GM21367 (cell line): ENCODE data around the gene FOCAD.
A peak's percentile ranks its signal among the peaks of the same experiment; 100 is the strongest.
"Not testable (repeated sequence)": the region's sequence is repeated elsewhere in the genome, so short reads cannot be mapped to it uniquely, and the experiment has no call there.

Experiments
- ATAC-seq: cut with Tn5 transposase; IDR thresholded peaks from one replicate; pipeline ENCODE4 v1.9.1; 2021; ENCODE audit not compliant: unreplicated experiment

FOCAD gene

DNA sequence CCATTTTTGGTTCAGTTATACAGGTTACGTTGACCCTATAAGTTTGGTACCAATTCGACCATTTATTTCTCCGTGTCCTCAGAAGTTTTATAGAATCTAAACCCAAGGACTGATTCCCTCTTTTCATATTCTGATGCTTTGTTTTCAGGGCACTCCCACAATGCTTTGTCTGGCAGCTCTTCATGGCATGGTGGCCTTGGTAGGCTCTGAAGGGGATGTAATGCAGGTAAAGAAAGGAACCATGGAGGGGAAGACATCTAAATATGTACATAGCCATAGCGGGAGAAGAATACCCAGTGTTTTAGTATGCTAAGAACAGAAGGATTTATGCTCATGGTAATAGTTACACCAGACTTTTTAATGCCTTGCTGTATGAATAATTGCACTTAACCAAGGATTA lies 264.6 kb downstream of the FOCAD start:
- no peak for ATAC-seq

DNA sequence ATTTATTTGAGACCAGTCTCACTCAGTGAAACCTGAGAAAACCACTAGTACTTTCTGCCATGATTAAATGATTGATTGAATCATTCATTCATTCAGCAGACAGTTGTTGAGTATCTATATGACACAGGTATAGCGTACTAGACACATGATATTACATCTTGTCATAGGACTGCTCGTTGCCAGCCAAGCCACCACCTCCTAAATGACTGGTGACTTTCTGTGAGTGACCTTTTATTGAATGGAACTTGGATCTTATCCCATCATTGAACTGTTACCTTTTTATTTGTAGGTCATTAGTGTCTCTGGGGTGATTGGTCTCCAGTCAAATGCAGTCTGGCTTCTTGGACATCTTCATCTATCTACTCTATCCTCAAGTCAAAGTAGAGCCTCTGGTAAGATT lies 266.6 kb downstream of the FOCAD start:
- no peak for ATAC-seq

DNA sequence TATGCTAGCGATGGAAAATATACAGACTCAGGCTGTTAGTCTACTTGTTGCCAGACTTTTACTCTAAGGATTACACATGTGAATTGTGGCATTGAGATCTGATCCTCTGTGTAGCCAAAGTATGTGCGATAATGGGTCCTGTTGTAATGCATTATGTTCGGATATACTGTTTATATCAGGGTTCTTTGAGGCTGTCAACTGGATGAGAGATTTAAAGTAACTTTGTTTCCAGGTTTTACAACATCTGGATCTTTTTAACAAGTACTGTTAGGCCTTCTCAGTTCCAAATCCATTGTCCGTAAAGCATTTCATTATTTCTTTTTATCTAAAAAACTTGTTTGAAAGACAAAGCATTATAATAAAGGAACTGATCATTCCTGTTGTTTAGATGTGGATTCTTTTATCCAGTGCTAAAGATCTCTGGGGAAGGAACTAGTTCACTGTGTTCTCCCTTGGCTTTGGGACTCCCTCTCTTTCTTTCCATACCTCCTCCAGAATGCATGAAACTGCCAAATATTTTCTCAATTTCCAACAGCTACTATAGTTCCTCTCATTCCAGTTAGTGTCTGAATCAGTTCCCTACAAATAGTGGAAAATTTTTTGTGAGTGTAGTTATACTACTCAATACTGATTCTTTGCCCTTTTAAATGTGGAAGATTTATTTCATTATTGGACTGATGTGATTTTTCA lies 278.6 kb downstream of the FOCAD start:
- ATAC-seq, result no peak

DNA sequence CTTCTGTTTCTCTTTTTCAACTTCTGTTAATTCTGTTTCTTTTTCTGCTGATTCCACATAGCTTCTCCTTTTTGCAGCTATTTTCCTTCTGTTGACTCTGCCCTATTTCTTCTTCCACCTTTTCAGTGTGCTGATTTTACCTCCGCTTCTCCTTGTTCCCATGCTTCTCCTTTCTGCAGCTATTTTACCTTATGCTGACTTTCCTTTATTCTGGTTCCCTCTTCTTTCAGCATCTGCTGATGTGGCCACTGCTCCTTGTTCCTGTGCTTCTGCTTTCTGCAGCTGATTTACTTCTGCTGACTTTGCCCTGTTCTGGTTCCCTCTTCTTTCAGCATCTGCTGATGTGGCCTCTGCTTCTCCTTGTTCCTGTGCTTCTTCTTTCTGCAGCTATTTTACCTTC lies 288.6 kb downstream of the FOCAD start:
- no peak for ATAC-seq

- not testable (repeated sequence) for ATAC-seq
Observed at GRCh38 chr9:20973246-20973947, 289.3 kb downstream of the FOCAD start.

- ATAC-seq, result not testable (repeated sequence)
Observed at GRCh38 chr9:20974191-20974938, 290.3 kb downstream of the FOCAD start.

DNA sequence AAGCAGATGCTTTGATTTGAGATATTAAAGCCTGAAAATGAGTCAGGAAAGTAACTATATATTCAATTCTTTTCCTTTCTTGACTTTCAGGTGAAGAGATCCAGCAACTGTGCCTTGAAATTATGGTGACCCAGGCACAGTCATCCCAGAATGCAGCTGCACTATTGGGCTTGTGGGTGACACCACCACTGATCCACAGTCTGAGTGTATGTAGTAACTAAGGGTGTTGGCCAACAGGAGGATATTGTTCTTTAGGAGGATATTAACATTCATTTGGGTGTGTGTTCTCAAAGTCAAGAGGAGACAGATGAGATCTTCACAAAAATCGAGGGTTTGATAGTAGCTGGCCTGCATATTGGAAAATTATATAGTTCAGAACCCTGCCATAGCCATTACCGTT lies 294.2 kb downstream of the FOCAD start:
- no peak for ATAC-seq

- ATAC-seq, result peak; percentile 69
Observed at GRCh38 chr9:20980832-20981455, 296.9 kb downstream of the FOCAD start.

- ATAC-seq, result no peak
Observed at GRCh38 chr9:20981486-20981885, 297.4 kb downstream of the FOCAD start.

DNA sequence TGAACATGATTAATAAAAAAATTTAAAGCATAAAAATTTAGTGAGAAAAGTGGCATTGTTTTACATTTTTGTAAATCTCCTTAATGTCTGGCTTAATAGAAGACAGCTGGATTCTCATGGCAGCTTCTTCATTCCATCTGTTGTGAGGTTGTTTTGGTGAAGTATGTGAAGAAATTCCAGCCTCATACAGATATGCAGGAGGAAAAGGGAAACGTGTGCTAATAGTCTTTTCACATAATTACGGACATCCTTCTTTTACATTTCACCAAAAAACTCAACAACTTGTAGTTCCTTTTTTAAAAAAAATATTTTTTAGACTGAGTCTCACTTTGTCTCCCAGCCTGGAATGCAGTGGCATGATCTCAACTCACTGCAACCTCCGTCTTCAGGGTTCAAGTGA lies 300.4 kb downstream of the FOCAD start:
- ATAC-seq, result no peak

- no peak for ATAC-seq
Observed at GRCh38 chr9:20985851-20986600, 302.0 kb downstream of the FOCAD start.

- ATAC-seq, result no peak
Observed at GRCh38 chr9:20987521-20987920, 303.5 kb downstream of the FOCAD start.

GRCh38 chr9:20988061-20988460 lies 304.0 kb downstream of the FOCAD start:
- no peak for ATAC-seq

- no peak for ATAC-seq
Observed at GRCh38 chr9:20988671-20989315, 304.7 kb downstream of the FOCAD start.

GRCh38 chr9:20989923-20990341 lies 305.9 kb downstream of the FOCAD start:
- no peak for ATAC-seq

DNA sequence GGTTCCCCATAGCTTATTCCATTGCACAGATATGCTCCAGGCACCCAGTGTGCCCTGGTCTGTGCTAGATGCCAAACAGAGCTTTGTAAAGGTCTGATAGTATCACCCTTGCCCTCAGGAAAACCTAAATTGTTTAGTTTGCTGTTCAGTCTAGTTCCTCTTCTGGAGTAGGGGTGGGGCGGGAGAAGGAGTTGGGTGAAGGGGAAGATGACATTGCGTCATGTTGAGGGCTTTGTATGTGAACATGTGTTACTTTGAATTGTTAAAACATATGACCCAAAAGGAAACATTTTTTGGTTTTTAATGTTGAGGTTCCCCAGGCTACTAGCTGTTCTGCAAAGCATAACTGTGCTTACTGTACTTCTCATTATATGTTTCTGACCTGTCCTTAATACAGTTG lies 306.8 kb downstream of the FOCAD start:
- ATAC-seq, result no peak

GRCh38 chr9:20994486-20994885 lies 310.4 kb downstream of the FOCAD start:
- no peak for ATAC-seq

GRCh38 chr9:20995616-20996015 lies 311.6 kb downstream of the FOCAD start:
- no peak for ATAC-seq

DNA sequence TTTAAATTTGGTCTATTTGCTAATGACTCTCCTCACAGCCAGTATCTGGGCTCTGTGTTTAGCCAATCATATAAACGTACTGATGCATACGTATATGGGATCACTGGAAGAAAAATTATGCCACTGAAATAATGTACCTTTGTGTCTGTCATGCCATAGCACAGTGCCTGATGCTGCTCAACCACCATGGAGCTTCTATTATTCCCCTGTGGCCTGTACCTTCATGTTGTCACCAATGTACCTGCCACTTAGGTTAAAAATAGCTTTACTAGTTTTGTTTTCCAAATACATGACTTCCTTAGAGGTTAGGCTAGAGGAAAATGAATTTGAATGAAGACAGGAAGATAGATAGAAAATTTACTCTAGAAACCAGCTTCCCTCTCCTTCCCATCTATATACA lies 312.8 kb downstream of the FOCAD start:
- ATAC-seq, result no peak

GRCh38 chr9:20997503-20998076 lies 313.5 kb downstream of the FOCAD start:
- peak; percentile 83 for ATAC-seq
